Natural killer cell (primary cell): ENCODE data around the gene AP5S1. TPM values are rescaled to one million over a fixed set of nuclear protein-coding genes. Genes with fewer than 3 reads are reported as not detected.

Experiments
- ATAC-seq, 3 donors: fragments of 150-1000 bp in 2 of 3; fragments of 200-7000 bp in 1 of 3; cut with Tn5 transposase; 1 replicate in 1 of 3; 2 replicates in 2 of 3; pipeline ENCODE4 v1.10.0; 2021; ENCODE audit warnings: mild to moderate bottlenecking in 2 of 3, moderate library complexity in 2 of 3
- DNase-seq, 2 donors: peaks; one replicate each; pipeline versions ENCODE4 v3.0.0 to v3.0.0-alpha.2; 2013 to 2021; ENCODE audit warnings: mixed read lengths in 1 of 2
- H3K27ac ChIP-seq: one replicate; pipeline ENCODE4 v1.5.1; 2013; ENCODE audit warnings: mild to moderate bottlenecking, low read length
- H3K27me3 ChIP-seq: one replicate; pipeline ENCODE4 v1.6.1; 2013; ENCODE audit warnings: low read length; ENCODE audit not compliant: control insufficient read depth, insufficient read depth
- H3K36me3 ChIP-seq: one replicate; pipeline ENCODE4 v1.6.1; 2013; ENCODE audit warnings: low read length; ENCODE audit not compliant: control insufficient read depth, insufficient read depth
- H3K4me1 ChIP-seq: one replicate; pipeline ENCODE4 v1.6.1; 2013; ENCODE audit warnings: low read length; ENCODE audit not compliant: control insufficient read depth, insufficient read depth
- H3K4me3 ChIP-seq: one replicate; pipeline ENCODE4 v1.5.1; 2013; ENCODE audit warnings: low read length
- H3K9me3 ChIP-seq: one replicate; pipeline ENCODE4 v1.6.1; 2013; ENCODE audit warnings: low read length; ENCODE audit not compliant: control insufficient read depth, insufficient read depth
- H3K27ac Mint-ChIP-seq, 2 donors: one replicate each; pipeline ENCODE4 v1.8.0; 2022; ENCODE audit warnings: mild to moderate bottlenecking in 2 of 2, mixed read lengths in 2 of 2, moderate library complexity in 1 of 2
- H3K27me3 Mint-ChIP-seq, 2 donors: one replicate each; pipeline ENCODE4 v1.8.0; 2022; ENCODE audit warnings: low read depth in 2 of 2, mixed read lengths in 2 of 2
- H3K36me3 Mint-ChIP-seq: one replicate; pipeline ENCODE4 v1.8.0; 2022; ENCODE audit warnings: mixed read lengths
- H3K4me1 Mint-ChIP-seq, 2 donors: one replicate each; pipeline ENCODE4 v1.8.0; 2022; ENCODE audit warnings: mixed read lengths in 2 of 2
- H3K4me3 Mint-ChIP-seq: one replicate; pipeline ENCODE4 v1.8.0; 2022; ENCODE audit warnings: mild to moderate bottlenecking, moderate library complexity, mixed read lengths
- H3K9me3 Mint-ChIP-seq, 2 donors: one replicate each; pipeline ENCODE4 v1.8.0; 2022; ENCODE audit warnings: mixed read lengths in 2 of 2
- CTCF ChIP-seq: fragments of 200-600 bp; IDR thresholded peaks from one replicate; pipeline ENCODE4 v1.8.0; 2022; ENCODE audit warnings: antibody characterized with exemption
- WGBS: methylation state at CpG from one replicate; pipeline ENCODE4 v1.1.7; 2013; ENCODE audit warnings: missing lambda C conversion rate; ENCODE audit not compliant: insufficient coverage; 5-methylcytosine and 5-hydroxymethylcytosine counted together
- intact Hi-C: fragments of 100-400 bp; cut with micrococcal nuclease; formaldehyde crosslinking; loops from one replicate; pipeline ENCODE4 v1.14.2; 2022
- total RNA-seq, 4 donors: library from RNA; stranded (reverse); fragments of 120-200 nt in 1 of 4; gene quantifications; one replicate each; pipeline versions ENCODE4 v1.2.3 to v1.2.4, GENCODE V29; 2013 to 2022

The AP5S1 gene
- total RNA-seq, 3 donors from 2014 or later (not counting 1 experiment from before 2014, with no cell fraction given), result 7.9 to 12.3 (median 12.1) TPM

DNA sequence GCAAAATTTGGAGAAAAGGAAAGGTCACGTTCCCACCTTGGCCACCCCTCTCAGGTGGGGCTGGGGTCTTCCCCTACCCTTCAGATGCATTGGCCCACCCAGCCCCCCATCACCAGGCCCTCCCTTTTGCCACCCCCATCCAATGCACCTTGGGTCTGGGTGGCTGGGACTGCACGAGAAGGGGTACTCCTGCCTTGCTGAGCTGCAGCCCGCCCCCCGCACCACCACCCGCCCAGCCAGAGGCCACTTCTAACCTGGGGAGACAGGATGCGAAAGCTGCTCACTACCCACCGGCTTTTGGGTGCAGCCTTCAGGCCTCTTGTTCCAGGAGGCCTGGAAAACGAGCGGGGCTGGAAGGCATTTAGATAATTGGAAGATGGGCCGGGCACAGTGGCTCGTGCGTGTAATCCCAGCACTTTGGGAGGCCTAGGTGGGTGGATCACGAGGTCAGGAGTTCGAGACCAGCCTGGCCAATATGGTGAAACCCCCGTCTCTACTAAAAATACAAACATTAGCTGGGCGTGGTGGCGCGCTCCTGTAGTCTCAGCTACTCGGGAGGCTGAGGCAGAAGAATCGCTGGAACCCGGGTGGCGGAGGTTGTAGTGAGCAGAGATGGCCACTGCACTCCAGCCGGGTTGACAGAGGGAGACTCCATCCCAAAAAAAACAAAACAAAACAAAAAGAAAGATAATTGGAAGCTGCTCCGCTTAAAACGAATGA, 25.5 kb upstream of the AP5S1 start:
- Mint-ChIP-seq H3K27me3 (no peaks in the 10 kb centered on the region), H3K36me3 (no peaks in the 10 kb centered on the region), H3K4me1 (peaks cover 24 to 43% of the 10 kb centered on the region in 2 donors), H3K4me3 (peak overlapping the region; percentile 97), H3K9me3 (no peaks in the 10 kb centered on the region), H3K27ac (peak overlapping the region; percentile 96)
- Histone ChIP-seq H3K36me3 (peaks cover 7% of the 10 kb centered on the region), H3K4me1 (peaks cover 48% of the 10 kb centered on the region), H3K27me3 (no peaks in the 10 kb centered on the region), H3K27ac (peak overlapping the region; percentile 99), H3K4me3 (peak overlapping the region; percentile 87), H3K9me3 (no peaks in the 10 kb centered on the region)
- no peak for ATAC-seq
- no peak for TF ChIP-seq CTCF
- 93% methylated on average over 25 of the region's 25 CpGs for WGBS
- DNase-seq, result no peak
- intact Hi-C loops, result loop anchor here (1.0 to 5.0 kb wide), 4 partner anchors 16 to 52 kb away; partner anchors contain the start of genes AP5S1 and MAVS

DNA sequence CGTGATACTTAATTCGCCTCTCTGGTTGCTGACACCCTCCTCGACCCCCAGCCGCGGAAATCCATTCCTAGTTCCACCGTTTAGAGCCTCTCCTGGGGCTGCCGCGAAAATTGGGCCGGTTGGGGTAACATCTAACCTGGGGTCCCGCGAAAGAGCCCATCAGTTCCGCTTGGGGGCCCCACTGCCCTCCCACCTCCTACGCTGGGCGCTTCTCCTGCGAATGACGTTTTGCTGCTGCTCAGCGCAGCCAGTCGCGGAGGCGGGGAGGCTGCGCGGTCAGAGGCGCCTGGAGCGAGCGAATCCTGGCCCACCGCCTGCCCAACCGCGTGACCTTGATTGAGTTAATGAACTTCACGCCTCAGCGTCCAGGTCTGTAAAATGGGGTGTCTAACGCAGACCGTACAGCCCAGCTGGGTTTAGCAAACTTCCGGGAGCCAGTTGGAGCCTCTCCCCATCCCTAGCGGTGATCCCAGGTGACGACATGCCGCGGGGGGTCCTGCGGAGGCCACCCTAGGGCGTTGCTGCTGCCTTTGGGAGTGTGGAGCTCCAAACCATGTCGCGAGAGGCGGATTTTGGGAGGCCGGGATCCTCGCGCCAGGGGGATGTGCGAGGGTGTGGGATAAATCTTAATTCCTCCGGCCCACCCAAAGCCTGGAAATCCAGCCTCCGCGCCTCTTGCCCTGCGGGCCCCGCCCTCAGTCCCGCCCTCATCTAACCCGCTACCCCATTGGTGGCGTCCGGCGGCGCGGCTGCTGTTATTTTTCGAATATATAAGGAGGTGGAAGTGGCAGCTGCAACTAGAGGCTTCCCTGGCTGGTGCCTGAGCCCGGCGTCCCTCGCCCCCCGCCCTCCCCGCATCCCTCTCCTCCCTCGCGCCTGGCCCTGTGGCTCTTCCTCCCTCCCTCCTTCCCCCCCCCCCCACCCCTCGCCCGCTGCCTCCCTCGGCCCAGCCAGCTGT, 24.6 kb upstream of the AP5S1 start, which contains the start of gene CDC25B:
TSS of gene CDC25B (plus strand) at position 800 of the 958 bp plus-strand sequence. CDS start 222 bp downstream, outside the sequence.
- no peaks in the 10 kb centered on the region for H3K27me3 Mint-ChIP-seq
- peak; percentile 84 to 91 for DNase-seq
- Histone ChIP-seq H3K4me1 (peaks cover 57% of the 10 kb centered on the region), H3K4me3 (peak within 1 kb of the TSS; percentile 87), H3K9me3 (no peaks in the 10 kb centered on the region), H3K27ac (peak within 1 kb of the TSS; percentile 99), H3K27me3 (no peaks in the 10 kb centered on the region), H3K36me3 (peaks cover 16% of the 10 kb centered on the region)
- H3K4me1 Mint-ChIP-seq, result peaks cover 24 to 51% of the 10 kb centered on the region in 2 donors
- intact Hi-C loops, result loop anchor here (1.0 to 5.0 kb wide), 4 partner anchors 16 to 52 kb away; partner anchors contain the start of genes AP5S1 and MAVS
- TF ChIP-seq CTCF, result no peak
- H3K9me3 Mint-ChIP-seq, result no peaks in the 10 kb centered on the region
- ATAC-seq, result peak; percentile 85 to 93 (median 87)
- no peaks in the 10 kb centered on the region for H3K36me3 Mint-ChIP-seq
- peak within 1 kb of the TSS; percentile 97 for H3K4me3 Mint-ChIP-seq
- peak within 1 kb of the TSS; percentile 96 for H3K27ac Mint-ChIP-seq
- WGBS, result under 1% methylated on average over 50 of the region's 69 CpGs

GRCh38 chr20:3796477-3797225, 23.7 kb upstream of the AP5S1 start:
- Histone ChIP-seq H3K4me3 (peak overlapping the region; percentile 87), H3K36me3 (peaks cover 25% of the 10 kb centered on the region), H3K27ac (peak overlapping the region; percentile 64), H3K4me1 (peaks cover 65% of the 10 kb centered on the region), H3K9me3 (no peaks in the 10 kb centered on the region), H3K27me3 (no peaks in the 10 kb centered on the region)
- Mint-ChIP-seq H3K4me3 (peak overlapping the region; percentile 97), H3K36me3 (no peaks in the 10 kb centered on the region), H3K4me1 (peaks cover 24 to 51% of the 10 kb centered on the region in 2 donors), H3K9me3 (no peaks in the 10 kb centered on the region), H3K27me3 (no peaks in the 10 kb centered on the region), H3K27ac (peak overlapping the region; percentile 96)
- WGBS, result 17% methylated on average over 31 of the region's 33 CpGs
- intact Hi-C loops, result loop anchor here (5.0 kb wide), 1 partner anchor 51 kb away; the partner anchor contains the start of gene MAVS
- ATAC-seq (no peak), DNase-seq (peak in 1 of 2 donors; percentile 23)
- TF ChIP-seq CTCF, result no peak
